IgD-negative memory B cell (primary cell): ENCODE data around the gene SLC26A1. TPM values are rescaled to one million over a fixed set of nuclear protein-coding genes. Genes with fewer than 3 reads are reported as not detected.

Experiments used
- H3K27ac Mint-ChIP-seq, 3 donors: one replicate each; pipeline ENCODE4 v1.8.0; 2020 to 2022; ENCODE audit warnings: mild to moderate bottlenecking in 3 of 3, mixed read lengths in 3 of 3, moderate library complexity in 1 of 3
- H3K27me3 Mint-ChIP-seq: one replicate; pipeline ENCODE4 v1.8.0; 2021; ENCODE audit warnings: mixed read lengths
- H3K36me3 Mint-ChIP-seq: one replicate; pipeline ENCODE4 v1.8.0; 2020; ENCODE audit warnings: mild to moderate bottlenecking, mixed read lengths
- H3K4me1 Mint-ChIP-seq, 3 donors: one replicate each; pipeline ENCODE4 v1.8.0; 2020 to 2022; ENCODE audit warnings: mixed read lengths in 3 of 3, mild to moderate bottlenecking in 1 of 3
- H3K4me3 Mint-ChIP-seq, 4 donors: one replicate each; pipeline ENCODE4 v1.8.0; 2020 to 2022; ENCODE audit warnings: mild to moderate bottlenecking in 4 of 4, mixed read lengths in 4 of 4, moderate library complexity in 3 of 4
- H3K9me3 Mint-ChIP-seq, 3 donors: one replicate each; pipeline ENCODE4 v1.8.0; 2020 to 2021; ENCODE audit warnings: mixed read lengths in 3 of 3, mild to moderate bottlenecking in 1 of 3
- polyA plus RNA-seq: library from polyadenylated mRNA; unstranded; fragments of 300-500 nt; fragmentation: Illumina TruSeq; gene quantifications from one replicate; pipeline ENCODE4 v1.2.3, GENCODE V29; 2021

Gene SLC26A1
- polyA plus RNA-seq, 1 donor from 2014 or later, result 0.70 TPM

DNA sequence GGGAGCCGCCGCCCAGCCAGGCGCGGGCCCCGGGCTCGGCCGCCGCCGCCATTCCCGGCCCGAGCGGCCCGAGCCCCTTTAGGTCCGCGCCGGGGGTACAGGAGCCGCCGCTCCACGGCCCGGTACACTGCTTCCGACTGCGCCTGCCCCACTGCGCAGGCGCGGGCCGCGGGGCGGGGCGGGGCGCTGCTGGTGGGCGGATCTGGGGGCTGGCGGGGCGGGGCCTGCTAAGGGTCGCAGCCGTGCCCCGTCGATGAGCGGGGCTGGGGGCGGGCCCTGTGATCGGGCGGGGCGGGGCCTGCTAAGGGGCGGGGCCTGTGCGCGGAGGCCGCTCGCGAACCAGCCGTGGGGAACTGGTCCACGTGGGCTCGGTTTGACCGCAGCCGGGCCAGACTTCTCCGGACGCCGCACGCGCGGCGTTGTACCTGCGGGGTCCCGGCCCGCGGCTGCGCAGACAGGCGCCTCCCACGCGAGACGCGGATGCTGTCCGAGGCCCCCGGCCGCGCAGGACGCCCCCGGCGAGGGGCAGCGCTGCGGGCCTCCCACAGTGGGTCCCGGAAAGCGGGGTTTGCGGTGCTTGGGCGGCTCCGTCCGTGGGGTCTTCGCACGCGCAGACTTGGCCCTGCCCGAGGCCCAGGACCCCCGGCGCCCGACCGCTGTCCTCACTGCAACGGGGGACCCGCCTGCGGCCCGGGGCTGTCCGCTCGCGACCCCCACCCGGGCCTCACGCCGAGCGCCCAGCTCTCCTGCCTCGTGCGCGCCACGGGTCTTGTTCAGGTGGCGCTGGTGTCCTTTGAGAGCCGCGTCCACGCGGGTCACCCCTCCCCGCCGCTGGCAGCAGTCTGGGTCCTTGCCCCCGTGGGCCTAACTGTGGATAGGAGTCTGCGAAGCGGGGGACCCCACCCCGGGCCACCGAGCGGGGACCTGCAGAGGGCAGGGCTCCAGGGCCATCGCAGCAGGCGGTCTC, 19.5 kb downstream of the SLC26A1 start, which contains the start of gene DGKQ:
Gene DGKQ, minus strand, starts transcription at position 139 of the 967 bp plus-strand sequence. Its CDS starts 87 bp downstream, at position 52.
- Mint-ChIP-seq H3K27ac (peak within 1 kb of the TSS in 1 of 3 donors; percentile 39), H3K27me3 (peaks cover 2% of the 10 kb centered on the region), H3K9me3 (no peaks in the 10 kb centered on the region), H3K4me3 (peak within 1 kb of the TSS in 3 of 4 donors; percentile 60 to 68 (median 63)), H3K36me3 (no peaks in the 10 kb centered on the region), H3K4me1 (peaks cover 0 to 3% (median 0%) of the 10 kb centered on the region in 3 donors)

DNA sequence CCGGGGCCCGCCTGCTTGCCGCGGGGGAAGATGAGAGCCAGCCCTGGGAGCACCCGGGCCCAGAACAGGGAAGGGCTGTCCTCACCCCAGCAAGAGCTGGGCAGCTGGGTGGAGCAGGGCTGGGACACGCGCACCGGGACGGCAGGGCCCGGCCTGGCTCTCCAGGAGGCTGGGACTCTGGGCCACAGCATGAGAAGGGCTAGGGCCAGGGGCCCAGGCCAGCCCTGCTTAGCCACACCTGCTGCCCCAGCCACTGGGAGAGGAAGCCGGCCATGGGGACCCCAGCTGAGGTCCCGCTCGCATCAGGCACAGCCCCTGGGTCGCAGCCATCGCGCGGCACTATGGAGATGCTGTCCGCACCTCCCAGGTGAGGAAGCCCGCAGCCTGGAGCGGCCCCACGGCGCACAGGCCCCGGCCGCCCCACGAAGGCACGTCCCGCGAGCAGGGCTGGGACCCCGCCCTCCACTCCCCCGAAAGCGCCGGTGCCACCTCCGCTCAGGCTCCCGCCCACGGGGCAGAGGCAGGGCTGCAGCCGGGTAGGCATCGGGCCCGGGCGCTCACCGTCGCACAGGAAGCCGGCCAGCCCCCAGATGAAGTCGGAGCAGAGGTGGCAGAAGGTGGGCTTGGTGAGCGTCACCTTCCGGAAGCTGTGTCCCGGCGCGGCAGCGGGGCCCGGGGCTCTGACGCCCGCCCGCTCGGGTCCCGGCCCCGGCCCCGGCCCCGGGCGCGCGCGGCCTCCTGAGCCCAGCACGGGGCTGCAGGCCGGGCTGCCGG, 20.4 kb downstream of the SLC26A1 start:
- no peaks in the 10 kb centered on the region for H3K36me3 Mint-ChIP-seq
- H3K9me3 Mint-ChIP-seq, result no peaks in the 10 kb centered on the region
- H3K27me3 Mint-ChIP-seq, result peaks cover 2% of the 10 kb centered on the region
- peaks cover 0 to 3% (median 0%) of the 10 kb centered on the region in 3 donors for H3K4me1 Mint-ChIP-seq
- peak overlapping the region in 3 of 4 donors; percentile 60 to 68 (median 63) for H3K4me3 Mint-ChIP-seq
- H3K27ac Mint-ChIP-seq, result no peak overlapping the region

DNA sequence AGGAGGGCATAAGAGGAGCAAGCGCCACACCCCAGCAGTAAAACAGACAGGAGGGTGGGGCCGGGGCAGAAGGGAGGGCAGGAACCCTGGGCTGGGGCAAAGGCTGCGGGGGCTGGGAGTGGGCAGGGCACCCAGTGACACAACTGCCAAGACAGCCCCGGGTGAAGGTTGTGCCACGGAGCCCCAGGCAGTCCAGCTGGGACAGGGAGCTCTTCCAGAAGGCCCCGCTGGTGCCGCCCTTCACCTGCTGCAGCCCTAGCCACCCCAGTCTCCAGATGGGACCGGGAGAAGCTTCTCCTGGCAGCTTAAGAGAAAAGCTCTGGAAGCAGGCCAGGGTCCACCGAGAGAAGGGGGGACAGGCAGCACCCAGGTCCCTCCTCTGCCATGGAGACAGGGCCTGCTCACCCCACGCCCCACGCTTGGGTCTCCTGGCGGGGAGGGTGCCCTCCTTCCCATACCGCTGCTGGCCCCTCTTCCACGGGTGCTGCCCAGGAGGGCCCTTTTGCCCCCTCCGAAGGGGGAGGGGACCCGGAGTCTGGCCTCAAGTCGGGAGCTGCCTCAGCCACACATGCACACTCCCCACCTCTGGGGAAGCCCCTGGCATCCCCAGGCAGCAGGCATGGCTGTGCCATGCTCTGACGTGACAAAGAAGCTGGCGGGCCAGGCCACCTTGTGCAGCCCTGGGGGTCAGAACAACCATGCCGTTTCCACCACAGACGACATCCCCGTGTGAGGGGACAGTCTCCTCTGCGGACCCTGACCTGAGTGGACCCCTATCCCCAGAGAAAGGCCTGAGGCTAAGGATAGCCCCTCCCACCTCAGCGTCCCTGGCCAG, 21.3 kb downstream of the SLC26A1 start:
- H3K9me3 Mint-ChIP-seq, result no peaks in the 10 kb centered on the region
- H3K4me1 Mint-ChIP-seq, result peaks cover 0 to 3% (median 0%) of the 10 kb centered on the region in 3 donors
- H3K36me3 Mint-ChIP-seq, result no peaks in the 10 kb centered on the region
- H3K27me3 Mint-ChIP-seq, result peaks cover 2% of the 10 kb centered on the region
- peak overlapping the region in 3 of 4 donors; percentile 41 to 68 (median 63) for H3K4me3 Mint-ChIP-seq
- H3K27ac Mint-ChIP-seq, result no peak overlapping the region

DNA sequence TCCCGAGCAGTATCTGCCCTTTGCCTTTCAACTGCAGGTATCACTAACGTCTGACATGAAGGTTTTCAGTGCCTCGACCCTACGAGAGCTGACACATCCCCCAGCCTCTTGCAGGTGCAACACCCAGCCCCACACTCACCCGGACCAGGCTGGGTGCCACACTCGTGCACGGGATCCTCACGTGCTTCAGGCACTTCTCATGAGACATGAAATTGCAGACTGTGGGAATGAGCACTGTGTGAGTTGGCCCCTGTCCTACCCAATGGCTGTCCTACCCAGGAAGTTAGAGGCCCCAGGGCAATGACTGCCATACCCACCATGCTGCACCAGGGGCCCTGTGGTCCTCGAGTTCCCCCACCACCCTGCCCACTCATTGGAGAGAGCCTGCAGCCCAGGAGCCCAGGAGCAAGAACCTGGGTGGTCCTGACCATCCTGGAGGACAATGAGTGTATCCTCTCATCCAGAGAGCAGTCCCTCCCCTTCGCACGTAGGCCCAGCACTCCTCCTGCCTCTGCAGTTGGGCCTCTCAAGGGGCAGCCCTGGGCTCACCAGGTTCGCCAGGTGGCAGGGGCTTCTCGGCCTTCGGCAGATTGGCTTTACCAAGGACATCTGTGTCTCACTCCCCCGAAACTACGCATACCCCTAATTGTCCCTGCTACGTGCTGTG, 22.2 kb downstream of the SLC26A1 start:
- Mint-ChIP-seq H3K27ac (peak overlapping the region in 2 of 3 donors; percentile 40 to 54), H3K27me3 (peaks cover 2% of the 10 kb centered on the region), H3K36me3 (no peaks in the 10 kb centered on the region), H3K4me1 (peaks cover 0 to 3% (median 0%) of the 10 kb centered on the region in 3 donors), H3K9me3 (no peaks in the 10 kb centered on the region), H3K4me3 (peak overlapping the region in 3 of 4 donors; percentile 28 to 78 (median 46))

DNA sequence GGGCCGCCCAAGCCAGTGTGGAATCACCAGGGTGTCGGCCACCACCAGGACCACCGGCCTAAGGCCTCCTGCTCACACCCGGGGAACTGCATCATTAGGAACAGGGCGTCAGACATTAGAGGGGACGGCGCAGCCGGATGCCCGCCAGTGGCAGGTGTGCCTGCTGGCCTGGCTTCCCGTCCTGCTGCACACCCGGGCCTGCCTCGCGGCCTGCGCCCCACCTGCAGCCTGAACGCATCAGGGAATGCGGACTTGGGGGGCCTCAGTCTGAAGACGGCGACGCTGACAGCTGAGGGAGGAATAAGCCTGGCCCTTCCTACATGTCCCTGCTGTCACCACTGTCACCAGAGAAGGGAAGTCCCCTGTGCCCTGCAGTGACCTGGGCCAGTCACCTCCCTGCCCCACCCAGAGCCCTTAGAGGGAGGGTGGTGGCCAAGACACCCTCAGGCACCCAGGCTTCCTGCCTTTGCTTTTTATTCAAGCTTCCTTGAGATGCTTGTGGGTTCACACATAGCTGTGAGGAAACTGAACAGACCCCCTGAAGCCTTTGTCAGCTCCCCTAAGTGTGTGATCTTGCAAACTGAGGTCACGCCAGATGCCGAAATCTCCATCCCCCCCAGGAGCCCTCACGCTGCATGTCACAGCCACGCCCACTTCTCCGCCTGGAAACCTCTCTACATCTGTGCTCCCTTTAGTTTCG, 23.0 kb downstream of the SLC26A1 start:
- H3K9me3 Mint-ChIP-seq, result no peaks in the 10 kb centered on the region
- H3K4me3 Mint-ChIP-seq, result peak overlapping the region in 3 of 4 donors; percentile 28 to 66 (median 46)
- peaks cover 0 to 3% (median 0%) of the 10 kb centered on the region in 3 donors for H3K4me1 Mint-ChIP-seq
- peaks cover 2% of the 10 kb centered on the region for H3K27me3 Mint-ChIP-seq
- H3K27ac Mint-ChIP-seq, result peak overlapping the region in 2 of 3 donors; percentile 40 to 54
- no peaks in the 10 kb centered on the region for H3K36me3 Mint-ChIP-seq

DNA sequence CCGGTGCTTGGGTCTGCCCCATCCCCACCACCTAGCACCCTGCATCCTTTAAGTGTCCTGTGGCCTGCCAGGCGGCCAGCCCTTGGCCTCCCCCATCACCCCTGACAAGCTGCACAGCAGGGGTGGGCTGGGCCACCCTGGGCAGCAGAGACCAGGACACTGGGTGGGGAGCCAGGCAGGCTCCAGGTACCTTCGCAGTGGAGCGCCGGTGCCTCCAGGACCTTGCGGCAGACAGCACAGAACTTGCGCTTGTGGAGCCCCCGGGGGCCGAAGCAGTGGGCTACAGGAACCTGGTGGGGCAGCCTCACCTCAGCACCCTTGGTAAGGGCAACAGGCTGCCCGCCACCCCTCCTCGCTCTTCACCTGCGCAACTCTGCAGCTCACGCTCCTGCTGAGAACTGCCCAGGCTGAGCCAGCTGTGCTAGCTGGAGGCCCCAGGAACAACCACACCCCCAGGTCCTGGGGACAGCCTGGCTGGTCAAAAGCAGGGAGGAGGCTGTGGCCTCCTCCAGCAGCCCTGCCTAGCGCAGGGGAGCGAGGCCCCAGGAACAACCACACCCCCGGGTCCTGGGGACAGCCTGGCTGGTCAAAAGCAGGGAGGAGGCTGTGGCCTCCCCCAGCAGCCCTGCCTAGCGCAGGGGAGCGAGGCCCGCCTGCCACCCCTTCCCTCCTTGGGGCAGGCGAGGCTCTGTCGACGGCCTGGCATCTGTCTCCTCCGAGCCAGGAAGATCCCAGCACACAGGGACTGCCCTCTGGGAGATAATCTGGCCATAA, 24.4 kb downstream of the SLC26A1 start:
- H3K4me3 Mint-ChIP-seq, result no peak overlapping the region
- H3K27me3 Mint-ChIP-seq, result peaks cover 2% of the 10 kb centered on the region
- no peak overlapping the region for H3K27ac Mint-ChIP-seq
- peaks cover 0 to 3% (median 0%) of the 10 kb centered on the region in 3 donors for H3K4me1 Mint-ChIP-seq
- H3K36me3 Mint-ChIP-seq, result no peaks in the 10 kb centered on the region
- H3K9me3 Mint-ChIP-seq, result no peaks in the 10 kb centered on the region

DNA sequence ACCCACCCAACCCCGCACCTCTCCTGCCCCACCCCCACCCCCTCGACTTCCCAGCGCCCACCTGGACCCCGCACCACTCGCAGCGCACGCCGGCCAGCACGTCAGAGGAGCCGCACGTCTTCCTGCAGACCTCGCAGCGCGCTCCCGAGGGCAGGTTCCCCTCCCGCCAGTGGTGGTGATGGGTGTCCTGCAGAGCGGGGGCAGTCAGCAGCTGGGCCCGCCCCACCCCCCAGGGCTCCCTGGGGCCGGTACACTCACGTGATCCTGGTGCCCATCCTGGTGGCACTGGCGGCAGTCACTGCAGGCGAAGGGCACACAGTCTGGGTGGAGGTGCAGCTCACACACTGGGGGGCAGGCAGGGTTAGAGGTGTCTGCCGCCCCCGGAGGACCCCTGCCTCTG, 25.0 kb downstream of the SLC26A1 start:
- Mint-ChIP-seq H3K9me3 (no peaks in the 10 kb centered on the region), H3K4me3 (no peak overlapping the region), H3K27me3 (peaks cover 2% of the 10 kb centered on the region)

DNA sequence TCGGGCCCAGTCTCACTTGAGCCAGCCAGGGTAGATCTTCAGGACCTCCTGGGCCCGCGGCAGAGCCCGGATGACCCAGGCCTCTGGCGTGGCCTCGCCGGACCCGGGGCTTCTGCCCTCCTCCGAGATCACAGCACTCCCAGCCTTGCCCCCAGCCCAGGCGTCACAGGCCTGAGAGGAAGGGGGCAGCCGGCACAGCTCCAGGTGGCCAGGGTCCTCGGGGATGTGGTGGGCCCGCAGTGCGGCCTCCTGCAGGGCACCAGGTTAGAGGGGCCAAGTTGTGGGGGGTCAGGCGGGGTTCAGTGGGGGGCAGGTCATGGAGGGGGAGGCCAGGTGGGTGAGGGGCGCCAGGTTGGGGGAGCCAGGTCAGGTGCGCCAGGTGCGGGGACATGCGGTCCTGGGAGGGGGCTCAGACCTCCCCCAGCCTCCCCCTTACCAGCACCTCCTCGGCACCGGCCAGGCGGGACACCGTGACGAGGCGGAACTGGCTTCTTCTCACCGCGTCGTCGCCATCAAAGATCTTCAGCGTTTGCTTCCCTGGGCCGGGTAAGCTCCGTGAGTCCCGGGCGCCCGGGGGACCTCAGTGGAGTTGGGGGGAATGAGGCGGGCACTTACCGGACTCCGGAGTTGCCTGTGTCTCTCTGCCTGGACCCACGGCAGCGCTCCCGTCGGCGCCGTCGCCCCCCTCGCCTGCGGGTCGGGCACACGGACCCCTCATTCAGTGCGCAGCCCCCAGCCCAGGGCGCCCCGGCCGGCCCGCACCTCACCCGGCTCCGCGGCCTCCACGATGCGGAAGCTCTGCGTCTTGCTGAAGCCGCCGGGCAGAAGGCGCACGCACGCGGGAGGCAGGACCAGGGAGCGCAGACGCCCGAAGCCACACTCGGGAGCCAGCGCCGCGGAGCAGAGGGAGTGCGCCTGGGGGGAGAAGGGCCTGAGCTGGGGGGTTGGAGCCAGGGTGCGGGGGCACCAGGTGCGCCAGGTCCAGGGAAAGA, 25.8 kb downstream of the SLC26A1 start:
- H3K9me3 Mint-ChIP-seq, result no peaks in the 10 kb centered on the region
- no peak overlapping the region for H3K27ac Mint-ChIP-seq
- no peak overlapping the region for H3K4me3 Mint-ChIP-seq
- H3K36me3 Mint-ChIP-seq, result no peaks in the 10 kb centered on the region
- peaks cover 2% of the 10 kb centered on the region for H3K27me3 Mint-ChIP-seq
- H3K4me1 Mint-ChIP-seq, result peaks cover 0 to 3% (median 0%) of the 10 kb centered on the region in 3 donors

More for the DNA sequence above, 25.0 kb downstream of the SLC26A1 start:
- Mint-ChIP-seq H3K27ac (no peak overlapping the region), H3K36me3 (no peaks in the 10 kb centered on the region), H3K4me1 (peaks cover 0 to 3% (median 0%) of the 10 kb centered on the region in 3 donors)

DNA sequence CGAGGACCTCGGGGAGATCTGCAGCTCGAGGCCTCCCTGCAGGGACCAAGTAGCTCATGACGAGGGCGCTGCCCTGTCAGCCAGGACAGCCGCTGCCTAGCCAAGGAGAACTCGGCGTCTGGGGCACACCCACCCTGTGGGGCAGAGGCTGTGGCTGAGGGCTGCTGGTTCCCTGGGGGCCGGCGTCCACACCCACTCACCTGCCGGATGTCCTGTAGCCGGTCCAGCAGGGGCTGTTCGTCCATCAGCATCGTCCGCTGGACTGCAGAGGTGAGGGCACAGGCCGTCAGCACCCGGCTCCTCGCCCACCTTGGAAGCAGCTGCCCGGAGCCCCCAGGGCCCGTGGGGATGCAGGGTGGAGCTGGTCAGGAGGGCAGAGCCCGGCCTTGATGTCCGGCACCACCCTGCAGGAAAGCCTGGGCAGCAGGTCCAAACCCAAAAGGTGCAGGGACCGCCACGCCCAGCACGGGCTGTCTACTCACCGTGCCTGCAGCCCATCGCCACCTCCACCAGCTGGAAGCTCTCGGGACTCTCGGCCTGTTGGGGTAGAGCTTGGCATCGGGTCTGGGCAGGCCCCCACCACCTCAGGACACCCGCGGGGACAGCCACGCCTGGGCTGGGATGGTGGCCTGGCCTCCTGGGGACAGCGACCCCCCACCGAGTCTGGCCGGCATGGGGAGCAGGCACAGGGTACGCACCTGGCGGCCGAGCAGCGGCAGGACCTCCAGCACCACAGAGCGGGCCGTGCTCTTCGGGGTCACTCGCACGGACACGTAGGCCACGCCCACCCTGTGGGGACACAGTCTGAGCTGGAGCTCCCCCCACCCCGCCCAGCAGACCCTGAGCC, 26.7 kb downstream of the SLC26A1 start:
- Mint-ChIP-seq H3K4me3 (no peak overlapping the region), H3K36me3 (no peaks in the 10 kb centered on the region), H3K27me3 (peaks cover 2% of the 10 kb centered on the region), H3K9me3 (no peaks in the 10 kb centered on the region), H3K4me1 (peaks cover 0 to 3% (median 0%) of the 10 kb centered on the region in 3 donors), H3K27ac (peak overlapping the region in 1 of 3 donors; percentile 80)

DNA sequence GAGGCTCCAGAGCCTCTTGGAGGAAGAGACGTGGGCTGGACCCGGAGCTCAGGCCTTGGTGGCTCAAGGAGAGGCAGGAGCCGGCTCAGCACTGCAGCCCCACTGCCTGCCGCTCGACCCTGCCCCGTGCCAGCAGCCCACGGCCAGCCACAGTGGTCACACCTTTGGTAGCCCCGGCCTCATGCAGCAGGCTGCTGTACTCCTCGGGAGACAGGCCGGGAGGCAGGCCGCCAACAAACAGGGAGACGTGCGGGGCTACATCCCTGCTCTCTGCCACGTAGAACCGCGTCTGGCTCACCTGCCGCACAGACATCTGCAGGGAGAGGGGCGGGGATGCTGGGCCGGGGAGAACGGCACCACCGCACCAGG, 27.5 kb downstream of the SLC26A1 start:
- Mint-ChIP-seq H3K27ac (peak overlapping the region in 1 of 3 donors; percentile 80), H3K4me3 (no peak overlapping the region), H3K4me1 (peaks cover 0 to 1% (median 0%) of the 10 kb centered on the region in 3 donors), H3K27me3 (peaks cover 2% of the 10 kb centered on the region), H3K9me3 (no peaks in the 10 kb centered on the region), H3K36me3 (no peaks in the 10 kb centered on the region)

DNA sequence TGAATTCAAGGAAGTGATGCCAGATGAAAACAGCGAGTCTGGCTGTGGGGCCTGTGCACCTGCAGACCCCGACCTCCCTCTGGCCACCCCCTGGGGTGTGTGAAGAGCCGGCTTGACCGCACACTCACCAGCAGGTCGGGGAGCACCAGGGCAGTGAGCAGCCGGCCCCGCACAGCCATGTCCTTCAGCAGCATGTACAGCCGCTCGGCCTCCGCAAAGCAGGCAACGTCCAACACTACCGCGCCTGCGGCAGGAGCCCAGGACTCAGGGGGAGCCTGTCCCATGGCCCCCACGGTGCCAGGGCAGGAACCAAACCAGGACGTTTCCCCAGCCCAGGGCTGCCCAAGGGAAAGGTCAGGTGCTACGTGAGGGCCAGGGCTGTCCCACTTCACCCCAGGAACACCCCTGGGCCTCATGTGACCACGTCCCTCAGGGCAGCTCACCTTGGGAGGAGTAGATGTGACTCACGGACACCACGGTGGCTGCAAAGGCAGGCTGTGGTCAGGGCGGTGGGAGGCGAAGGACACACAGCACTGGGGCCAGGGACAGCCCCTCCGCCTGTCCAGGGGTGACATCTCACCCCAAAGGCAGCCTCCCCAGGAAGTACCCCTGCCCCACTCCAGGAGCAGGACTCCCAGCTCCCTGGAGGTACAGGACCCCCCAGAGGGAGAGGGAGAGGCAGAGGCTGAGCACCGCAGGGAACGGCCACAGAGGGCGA, 28.0 kb downstream of the SLC26A1 start:
- H3K4me1 Mint-ChIP-seq, result no peaks in the 10 kb centered on the region
- peaks cover 2% of the 10 kb centered on the region for H3K27me3 Mint-ChIP-seq
- H3K4me3 Mint-ChIP-seq, result no peak overlapping the region
- no peak overlapping the region for H3K27ac Mint-ChIP-seq
- H3K36me3 Mint-ChIP-seq, result no peaks in the 10 kb centered on the region
- no peaks in the 10 kb centered on the region for H3K9me3 Mint-ChIP-seq
